Keratinocyte (primary cell): ENCODE measurements around the gene EBF3. TPM values are rescaled to one million over a fixed set of nuclear protein-coding genes. Genes with fewer than 3 reads are reported as not detected.

ENCODE experiments used
- DNase-seq: peaks from one replicate; pipeline ENCODE4 v3.0.0-alpha.2; 2011; ENCODE audit warnings: low read depth, missing footprints, low spot score
- FAIRE-seq: peaks from 2 replicates; lab custom pipeline; 2011; peaks lifted over from hg19 to GRCh38; lab: Jason Lieb, UNC
- H2AFZ ChIP-seq: 2 replicates; pipeline ENCODE4 v1.6.0; 2012; ENCODE audit warnings: low read length, control low read depth, inconsistent platforms; ENCODE audit not compliant: control insufficient read depth
- H3K27ac ChIP-seq: 2 replicates; pipeline ENCODE4 v1.5.1; 2011; ENCODE audit warnings: low read length; ENCODE audit not compliant: control insufficient read depth, insufficient read depth
- H3K27me3 ChIP-seq: 3 replicates; pipeline ENCODE4 v1.6.0; 2011; ENCODE audit warnings: low read length; ENCODE audit not compliant: control insufficient read depth, insufficient read depth; ENCODE audit errors: extremely low read depth
- H3K36me3 ChIP-seq, 2 experiments: 2 replicates in 1 of 2; 3 replicates in 1 of 2; pipeline ENCODE4 v1.5.1; 2011; ENCODE audit warnings: low read length in 2 of 2, mild to moderate bottlenecking in 1 of 2; ENCODE audit not compliant: control insufficient read depth in 2 of 2, insufficient read depth in 2 of 2; ENCODE audit errors: extremely low read depth in 1 of 2
- H3K4me1 ChIP-seq: 3 replicates; pipeline ENCODE4 v1.5.1; 2011; ENCODE audit warnings: low read length; ENCODE audit not compliant: control insufficient read depth, insufficient read depth; ENCODE audit errors: extremely low read depth
- H3K4me2 ChIP-seq: 3 replicates; pipeline ENCODE4 v1.6.0; 2011; ENCODE audit warnings: low read depth, low read length; ENCODE audit not compliant: control insufficient read depth, insufficient read depth; ENCODE audit errors: extremely low read depth
- H3K4me3 ChIP-seq, 3 experiments: fragments of 200-600 bp in 1 of 3; sonication (generic) in 1 of 3; 2 replicates in 2 of 3; 3 replicates in 1 of 3; pipeline ENCODE4 v1.5.1; 2011 to 2016; ENCODE audit warnings: low read length in 3 of 3, mild to moderate bottlenecking in 3 of 3, control low read depth in 2 of 3, inconsistent platforms in 1 of 3, low read depth in 1 of 3, mixed read lengths in 1 of 3, mixed run types in 1 of 3, moderate library complexity in 1 of 3; ENCODE audit not compliant: control insufficient read depth in 2 of 3, insufficient read depth in 2 of 3; ENCODE audit errors: extremely low read depth in 1 of 3
- H3K79me2 ChIP-seq: 2 replicates; pipeline ENCODE4 v1.6.0; 2012; ENCODE audit warnings: low read length; ENCODE audit not compliant: control insufficient read depth, insufficient read depth
- H3K9ac ChIP-seq: 3 replicates; pipeline ENCODE4 v1.6.0; 2011; ENCODE audit warnings: low read length; ENCODE audit not compliant: control insufficient read depth, insufficient read depth; ENCODE audit errors: extremely low read depth
- H3K9me1 ChIP-seq: 3 replicates; pipeline ENCODE4 v1.6.0; 2011; ENCODE audit warnings: low read length; ENCODE audit not compliant: control insufficient read depth, insufficient read depth; ENCODE audit errors: extremely low read depth
- H3K9me3 ChIP-seq: 2 replicates; pipeline ENCODE4 v1.5.1; 2012; ENCODE audit warnings: low read depth, low read length; ENCODE audit not compliant: control insufficient read depth
- H4K20me1 ChIP-seq: 3 replicates; pipeline ENCODE4 v1.6.0; 2011; ENCODE audit warnings: low read length; ENCODE audit not compliant: control insufficient read depth, insufficient read depth; ENCODE audit errors: extremely low read depth
- EZH2 ChIP-seq: IDR thresholded peaks from one replicate; pipeline ENCODE4 v1.6.1; 2012; ENCODE audit warnings: inconsistent platforms, mild to moderate bottlenecking, low read length, moderate library complexity
- dilution Hi-C: fragments of 300-500 bp; cut with MboI; formaldehyde crosslinking; loops from one replicate; pipeline ENCODE4 v1.7.0; 2020; ENCODE audit warnings: low sequenced_read_pairs; ENCODE audit not compliant: extremely low pct_ligation_motif_present
- polyA plus RNA-seq, 5 experiments: library from polyadenylated mRNA; depleted of rRNA in 3 of 5; stranded (reverse) in 3 of 5; stranded (forward) in 1 of 5; unstranded in 1 of 5; fragments of >200 nt; gene quantifications; 1 replicate in 1 of 5; 2 replicates in 3 of 5; 3 replicates in 1 of 5; pipeline versions ENCODE4 v1.2.1 to v1.2.3, GENCODE V29; 2011 to 2012; ENCODE audit warnings: missing spikeins in 2 of 5, low read depth in 1 of 5, low replicate concordance in 1 of 5
- TF ChIP-seq, protein P1 (sequence below), 3 experiments: IDR thresholded peaks in 1 of 3; conservative IDR thresholded peaks in 1 of 3; optimal IDR thresholded peaks in 1 of 3; 2 replicates in 2 of 3; 3 replicates in 1 of 3; pipeline versions ENCODE3 to v1.5.1; 2011; ENCODE audit warnings: low read length in 3 of 3, mild to moderate bottlenecking in 3 of 3, moderate library complexity in 2 of 3, control low read depth in 1 of 3, inconsistent platforms in 1 of 3; ENCODE audit not compliant: insufficient read depth in 2 of 3; ENCODE audit errors: extremely low read depth in 1 of 3

EBF3 gene
- polyA plus RNA-seq, 1 donor (not counting 4 experiments of a cell fraction or from before 2014, with no cell fraction given): not detected

DNA sequence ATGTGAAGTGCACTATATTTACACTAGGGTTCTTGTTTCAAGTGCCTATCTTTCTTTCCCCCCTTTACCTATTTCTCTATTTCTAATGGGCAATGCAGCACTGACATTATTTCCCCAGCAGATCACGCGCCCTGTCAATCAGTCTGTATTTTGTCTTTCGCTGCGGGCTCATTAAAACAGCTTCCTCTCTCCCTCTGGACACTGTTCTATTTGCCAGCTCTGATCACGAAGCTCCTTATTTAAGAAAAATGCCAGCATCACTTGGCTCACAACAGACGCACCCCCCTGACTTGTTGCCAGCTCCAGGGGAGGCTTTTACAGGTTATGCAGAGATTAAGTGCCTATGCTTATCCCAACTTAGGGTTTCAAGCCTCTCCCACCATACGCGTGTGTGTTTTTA, 78.5 kb downstream of the EBF3 start:
- H3K9me3 ChIP-seq: no peaks in the 10 kb centered on the region
- dilution Hi-C loops: no loop called here
- H3K9me1 ChIP-seq: no peaks in the 10 kb centered on the region
- no peak overlapping the region for H3K4me3 ChIP-seq
- DNase-seq: no peak
- FAIRE-seq: no peak
- no peaks in the 10 kb centered on the region for H3K36me3 ChIP-seq
- no peaks in the 10 kb centered on the region for H3K79me2 ChIP-seq
- H3K27me3 ChIP-seq: no peaks in the 10 kb centered on the region
- H3K27ac ChIP-seq: no peak overlapping the region
- no peak overlapping the region for H3K4me2 ChIP-seq
- TF ChIP-seq EZH2: no peak
- TF ChIP-seq, protein P1, sequence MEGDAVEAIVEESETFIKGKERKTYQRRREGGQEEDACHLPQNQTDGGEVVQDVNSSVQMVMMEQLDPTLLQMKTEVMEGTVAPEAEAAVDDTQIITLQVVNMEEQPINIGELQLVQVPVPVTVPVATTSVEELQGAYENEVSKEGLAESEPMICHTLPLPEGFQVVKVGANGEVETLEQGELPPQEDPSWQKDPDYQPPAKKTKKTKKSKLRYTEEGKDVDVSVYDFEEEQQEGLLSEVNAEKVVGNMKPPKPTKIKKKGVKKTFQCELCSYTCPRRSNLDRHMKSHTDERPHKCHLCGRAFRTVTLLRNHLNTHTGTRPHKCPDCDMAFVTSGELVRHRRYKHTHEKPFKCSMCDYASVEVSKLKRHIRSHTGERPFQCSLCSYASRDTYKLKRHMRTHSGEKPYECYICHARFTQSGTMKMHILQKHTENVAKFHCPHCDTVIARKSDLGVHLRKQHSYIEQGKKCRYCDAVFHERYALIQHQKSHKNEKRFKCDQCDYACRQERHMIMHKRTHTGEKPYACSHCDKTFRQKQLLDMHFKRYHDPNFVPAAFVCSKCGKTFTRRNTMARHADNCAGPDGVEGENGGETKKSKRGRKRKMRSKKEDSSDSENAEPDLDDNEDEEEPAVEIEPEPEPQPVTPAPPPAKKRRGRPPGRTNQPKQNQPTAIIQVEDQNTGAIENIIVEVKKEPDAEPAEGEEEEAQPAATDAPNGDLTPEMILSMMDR (optimal IDR thresholded peaks at IDR 0.05 in 1 of 3, IDR thresholded peaks at IDR 0.05 in 1 of 3, conservative IDR thresholded peaks at IDR 0.05 in 1 of 3; ENCODE audit: extremely low read depth in 1 of 3, insufficient read depth in 2 of 3, low read length in 3 of 3): no peak
- H2AFZ ChIP-seq: no peak overlapping the region
- H4K20me1 ChIP-seq: no peaks in the 10 kb centered on the region
- H3K4me1 ChIP-seq: no peaks in the 10 kb centered on the region
- H3K9ac ChIP-seq: no peak overlapping the region

DNA sequence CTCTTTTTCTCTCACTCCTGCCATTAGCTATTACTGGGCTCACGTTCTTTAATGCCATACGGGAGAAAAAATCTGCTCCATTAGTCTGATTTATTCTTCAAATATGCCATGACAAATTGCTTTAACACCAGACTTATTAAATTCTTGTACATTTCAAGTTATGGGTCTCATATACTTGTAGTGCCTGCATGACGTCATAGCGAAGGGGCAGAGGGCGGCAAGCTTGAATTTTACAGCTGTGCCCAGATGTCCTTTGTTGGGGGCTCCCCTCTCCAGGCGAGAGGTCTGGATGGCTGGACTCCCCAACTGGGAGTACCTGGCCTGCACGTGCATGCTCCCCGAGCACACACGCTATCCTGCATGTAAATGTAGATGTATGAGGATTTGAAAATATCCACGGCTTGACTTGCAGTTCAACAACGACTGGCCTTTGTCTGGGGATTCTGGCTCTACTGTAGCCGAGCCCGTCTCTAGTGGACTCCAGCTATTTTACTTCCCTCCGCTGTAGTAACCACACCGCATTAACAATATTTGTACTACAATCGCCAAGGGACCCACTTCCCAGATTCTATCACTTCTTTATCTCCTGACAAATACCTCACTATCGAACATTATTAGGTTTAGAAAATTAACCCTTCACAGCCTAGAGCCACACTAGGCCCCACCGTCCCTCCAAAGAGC, 79.5 kb downstream of the EBF3 start:
- Histone ChIP-seq H3K27me3 (no peaks in the 10 kb centered on the region), H2AFZ (no peak overlapping the region), H3K27ac (no peak overlapping the region), H3K9ac (no peak overlapping the region), H3K79me2 (no peaks in the 10 kb centered on the region), H3K4me1 (no peaks in the 10 kb centered on the region), H3K36me3 (no peaks in the 10 kb centered on the region), H4K20me1 (no peaks in the 10 kb centered on the region), H3K9me1 (no peaks in the 10 kb centered on the region), H3K4me2 (no peak overlapping the region), H3K4me3 (no peak overlapping the region), H3K9me3 (peaks cover 3% of the 10 kb centered on the region)
- FAIRE-seq (no peak), DNase-seq (no peak)
- TF ChIP-seq, protein P1 (optimal IDR thresholded peaks at IDR 0.05 in 1 of 3, IDR thresholded peaks at IDR 0.05 in 1 of 3, conservative IDR thresholded peaks at IDR 0.05 in 1 of 3; ENCODE audit: extremely low read depth in 1 of 3, insufficient read depth in 2 of 3, low read length in 3 of 3): no peak
- no peak for TF ChIP-seq EZH2
- dilution Hi-C loops: no loop called here
